ENCODE results near the gene RBP7. TPM values are rescaled to one million over a fixed set of nuclear protein-coding genes. Genes with fewer than 3 reads are reported as not detected.

The RBP7 gene
- polyA plus RNA-seq, 1 donor (not counting 4 experiments of a cell fraction or from before 2014, with no cell fraction given), result 1.1 TPM

DNA sequence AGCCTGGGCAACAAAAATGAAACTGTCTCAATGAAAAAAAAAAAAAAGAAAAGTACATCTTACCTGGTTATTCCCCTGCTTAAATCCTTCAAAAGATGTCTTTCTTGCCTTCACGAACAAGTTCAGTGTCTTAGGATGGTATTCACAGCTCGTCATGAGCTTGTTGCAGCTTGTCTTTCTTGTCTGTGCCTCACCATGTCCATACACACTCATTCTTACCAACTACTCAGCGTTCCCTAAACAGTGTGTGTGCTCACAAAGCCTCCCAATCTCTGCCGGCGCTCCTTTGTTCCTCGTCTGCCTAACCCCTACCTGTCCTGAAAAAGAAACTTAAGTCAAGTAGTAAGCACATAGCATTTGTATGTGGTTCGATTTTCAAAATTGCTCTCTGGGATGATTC, 66.8 kb downstream of the RBP7 start:
- Histone ChIP-seq H3K4me1 (ENCODE audit: control insufficient read depth, extremely low read depth, insufficient read depth, low read length) (peaks cover 45% of the 10 kb centered on the region), H3K79me2 (ENCODE audit: control insufficient read depth, insufficient read depth, low read length) (peaks cover 50% of the 10 kb centered on the region), H3K36me3 (ENCODE audit: control insufficient read depth in 2 of 2, extremely low read depth in 1 of 2, insufficient read depth in 2 of 2, low read length in 2 of 2) (peaks cover 3 to 5% of the 10 kb centered on the region in 2 experiments), H2AFZ (ENCODE audit: control insufficient read depth, low read length) (peak overlapping the region; percentile 12), H3K9ac (ENCODE audit: control insufficient read depth, extremely low read depth, insufficient read depth, low read length) (peak overlapping the region; percentile 69), H4K20me1 (ENCODE audit: control insufficient read depth, extremely low read depth, insufficient read depth, low read length) (no peaks in the 10 kb centered on the region), H3K4me3 (ENCODE audit: control insufficient read depth in 2 of 3, extremely low read depth in 1 of 3, insufficient read depth in 2 of 3, low read depth in 1 of 3, low read length in 3 of 3) (peak overlapping the region; percentile 21 to 60 (median 55)), H3K9me3 (ENCODE audit: control insufficient read depth, low read depth, low read length) (no peaks in the 10 kb centered on the region), H3K27me3 (ENCODE audit: control insufficient read depth, extremely low read depth, insufficient read depth, low read length) (no peaks in the 10 kb centered on the region), H3K4me2 (ENCODE audit: control insufficient read depth, extremely low read depth, insufficient read depth, low read depth, low read length) (peak overlapping the region; percentile 97), H3K9me1 (ENCODE audit: control insufficient read depth, extremely low read depth, insufficient read depth, low read length) (no peaks in the 10 kb centered on the region), H3K27ac (ENCODE audit: control insufficient read depth, insufficient read depth, low read length) (peak overlapping the region; percentile 93)
- TF ChIP-seq EZH2 (IDR thresholded peaks at IDR 0.05; ENCODE audit: low read length), result no peak
- no peak for TF ChIP-seq CTCF (optimal IDR thresholded peaks at IDR 0.05 in 1 of 3, IDR thresholded peaks at IDR 0.05 in 1 of 3, conservative IDR thresholded peaks at IDR 0.05 in 1 of 3; ENCODE audit: extremely low read depth in 1 of 3, insufficient read depth in 2 of 3, low read length in 3 of 3)
- DNase-seq (ENCODE audit: low read depth, low spot score), result peak; percentile 89
- FAIRE-seq, result peak; percentile 98
- dilution Hi-C loops (cut with MboI; ENCODE audit: extremely low pct_ligation_motif_present, low sequenced_read_pairs), result no loop called here

DNA sequence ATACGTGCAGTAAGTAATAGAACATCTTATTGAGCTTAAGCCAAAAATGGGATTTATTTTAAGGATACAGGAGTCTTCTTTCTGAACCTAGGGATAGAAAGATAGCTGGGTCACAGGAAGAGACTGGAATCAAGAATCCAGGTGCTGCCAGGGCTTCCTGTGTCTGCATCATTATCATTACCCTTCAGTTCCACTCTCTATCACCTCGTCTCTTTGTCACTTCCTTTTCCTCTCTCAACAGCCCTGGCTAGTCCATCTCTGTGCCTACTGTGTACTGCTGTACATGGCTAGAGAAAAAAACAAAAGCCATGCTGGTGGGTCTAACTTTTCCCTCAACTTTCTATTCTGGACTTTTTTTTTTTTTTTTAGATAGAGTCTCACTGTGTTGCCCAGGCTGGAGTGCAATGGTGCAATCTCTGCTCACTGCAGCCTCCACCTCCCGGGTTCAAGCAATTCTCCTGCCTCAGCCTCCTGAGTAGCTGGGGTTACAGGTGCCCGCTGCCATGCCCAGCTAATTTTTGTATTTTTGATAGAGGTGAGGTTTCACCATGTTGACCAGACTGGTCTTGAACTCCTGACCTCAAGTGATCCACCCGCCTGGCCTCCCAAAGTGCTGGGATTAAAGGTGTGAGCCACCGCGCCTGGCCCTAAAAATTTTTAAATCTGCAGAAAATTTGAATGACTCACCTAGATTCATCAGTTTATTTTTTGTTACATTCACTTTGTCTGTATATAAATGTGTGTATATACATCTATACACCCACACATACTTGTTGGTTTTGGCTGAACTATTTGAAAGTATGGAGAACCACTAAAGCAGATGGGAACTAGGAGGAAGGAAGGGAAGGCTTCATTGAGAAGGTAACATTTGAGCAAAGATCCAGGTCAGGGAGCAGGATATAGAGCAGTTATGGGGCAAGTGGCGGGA, 67.7 kb downstream of the RBP7 start:
- H3K36me3 ChIP-seq (ENCODE audit: control insufficient read depth in 2 of 2, extremely low read depth in 1 of 2, insufficient read depth in 2 of 2, low read length in 2 of 2), result no peaks in the 10 kb centered on the region
- peaks cover 43% of the 10 kb centered on the region for H3K79me2 ChIP-seq (ENCODE audit: control insufficient read depth, insufficient read depth, low read length)
- H3K27ac ChIP-seq (ENCODE audit: control insufficient read depth, insufficient read depth, low read length), result peak overlapping the region; percentile 93
- peak overlapping the region; percentile 69 for H3K9ac ChIP-seq (ENCODE audit: control insufficient read depth, extremely low read depth, insufficient read depth, low read length)
- DNase-seq (ENCODE audit: low read depth, low spot score) (no peak), FAIRE-seq (peak; percentile 53)
- no peaks in the 10 kb centered on the region for H3K9me1 ChIP-seq (ENCODE audit: control insufficient read depth, extremely low read depth, insufficient read depth, low read length)
- H4K20me1 ChIP-seq (ENCODE audit: control insufficient read depth, extremely low read depth, insufficient read depth, low read length), result no peaks in the 10 kb centered on the region
- H3K4me2 ChIP-seq (ENCODE audit: control insufficient read depth, extremely low read depth, insufficient read depth, low read depth, low read length), result peak overlapping the region; percentile 97
- H2AFZ ChIP-seq (ENCODE audit: control insufficient read depth, low read length), result peak overlapping the region; percentile 12
- dilution Hi-C loops (cut with MboI; ENCODE audit: extremely low pct_ligation_motif_present, low sequenced_read_pairs), result no loop called here
- H3K27me3 ChIP-seq (ENCODE audit: control insufficient read depth, extremely low read depth, insufficient read depth, low read length), result no peaks in the 10 kb centered on the region
- peaks cover 53% of the 10 kb centered on the region for H3K4me1 ChIP-seq (ENCODE audit: control insufficient read depth, extremely low read depth, insufficient read depth, low read length)
- peak overlapping the region; percentile 11 to 60 (median 55) for H3K4me3 ChIP-seq (ENCODE audit: control insufficient read depth in 2 of 3, extremely low read depth in 1 of 3, insufficient read depth in 2 of 3, low read depth in 1 of 3, low read length in 3 of 3)
- H3K9me3 ChIP-seq (ENCODE audit: control insufficient read depth, low read depth, low read length), result no peaks in the 10 kb centered on the region
- no peak for TF ChIP-seq CTCF (optimal IDR thresholded peaks at IDR 0.05 in 1 of 3, IDR thresholded peaks at IDR 0.05 in 1 of 3, conservative IDR thresholded peaks at IDR 0.05 in 1 of 3; ENCODE audit: extremely low read depth in 1 of 3, insufficient read depth in 2 of 3, low read length in 3 of 3)
- TF ChIP-seq EZH2 (IDR thresholded peaks at IDR 0.05; ENCODE audit: low read length), result no peak
